ENCODE results near the gene CDH23.

CDH23 gene

DNA sequence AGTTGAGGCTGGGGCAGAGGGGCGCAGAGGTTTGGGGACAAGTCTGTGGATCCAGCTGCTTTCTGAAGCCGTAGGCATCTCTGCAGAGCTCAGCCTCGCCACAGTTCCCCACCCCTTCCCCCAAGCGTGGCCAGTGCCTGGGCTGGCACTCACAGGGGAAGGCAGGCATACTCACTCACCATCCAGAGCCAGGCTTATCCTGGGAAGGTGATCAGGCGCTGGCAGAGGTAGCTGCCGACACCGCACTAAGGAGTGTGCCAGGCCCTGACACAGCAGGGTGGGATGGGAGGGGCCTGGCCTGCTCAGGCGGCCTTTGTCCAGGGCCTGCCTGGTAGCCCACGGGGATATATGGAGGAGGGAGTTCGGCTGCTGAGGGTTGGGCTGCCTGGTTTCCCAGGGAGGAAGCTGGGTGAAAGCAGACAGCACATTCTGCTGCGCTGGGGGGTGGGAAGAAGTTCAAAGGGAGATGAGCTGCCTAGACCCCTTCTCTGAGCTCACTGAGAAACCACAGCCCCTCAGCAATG is 360.7 kb downstream of the CDH23 start:
- H3K9ac ChIP-seq (ENCODE audit: low read length), result no peak overlapping the region
- H3K4me1 ChIP-seq (ENCODE audit: insufficient read depth, low read length), result peaks cover 14% of the 10 kb centered on the region
- H3K27me3 ChIP-seq (ENCODE audit: control insufficient read depth in 1 of 2, insufficient read depth in 2 of 2, low read length in 2 of 2), result no peaks in the 10 kb centered on the region
- no peaks in the 10 kb centered on the region for H3K9me3 ChIP-seq (ENCODE audit: low read length)
- no peak overlapping the region for H3K4me3 ChIP-seq (ENCODE audit: low read depth in 1 of 2, low read length in 2 of 2)
- H3K36me3 ChIP-seq (ENCODE audit: insufficient read depth, low read length), result peaks cover 71% of the 10 kb centered on the region
- H3K27ac ChIP-seq (ENCODE audit: low read depth, low read length), result no peak overlapping the region

DNA sequence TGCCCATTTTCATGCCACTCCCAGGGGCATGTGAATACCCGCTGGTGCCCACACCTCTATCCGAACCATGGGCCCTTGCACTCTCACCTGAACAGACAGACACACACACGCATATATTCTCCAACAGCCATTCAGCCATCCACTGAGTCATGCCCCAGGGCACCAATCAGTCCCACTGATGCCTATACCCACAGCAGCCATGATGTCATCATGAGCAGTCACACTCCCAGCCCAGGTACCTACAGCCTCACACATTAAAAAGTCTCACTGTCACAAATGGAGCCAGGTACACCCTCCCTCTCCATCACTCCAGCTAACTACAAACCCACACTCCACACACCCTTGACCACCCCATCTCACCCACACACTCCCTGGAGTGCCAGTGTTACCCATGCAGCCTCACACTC is 364.4 kb downstream of the CDH23 start:
- Histone ChIP-seq H3K36me3 (ENCODE audit: insufficient read depth, low read length) (peaks cover 43% of the 10 kb centered on the region), H3K9ac (ENCODE audit: low read length) (no peak overlapping the region), H3K4me1 (ENCODE audit: insufficient read depth, low read length) (peaks cover 35% of the 10 kb centered on the region), H3K27me3 (ENCODE audit: control insufficient read depth in 1 of 2, insufficient read depth in 2 of 2, low read length in 2 of 2) (no peaks in the 10 kb centered on the region), H3K9me3 (ENCODE audit: low read length) (no peaks in the 10 kb centered on the region), H3K27ac (ENCODE audit: low read depth, low read length) (no peak overlapping the region), H3K4me3 (ENCODE audit: low read depth in 1 of 2, low read length in 2 of 2) (no peak overlapping the region)

DNA sequence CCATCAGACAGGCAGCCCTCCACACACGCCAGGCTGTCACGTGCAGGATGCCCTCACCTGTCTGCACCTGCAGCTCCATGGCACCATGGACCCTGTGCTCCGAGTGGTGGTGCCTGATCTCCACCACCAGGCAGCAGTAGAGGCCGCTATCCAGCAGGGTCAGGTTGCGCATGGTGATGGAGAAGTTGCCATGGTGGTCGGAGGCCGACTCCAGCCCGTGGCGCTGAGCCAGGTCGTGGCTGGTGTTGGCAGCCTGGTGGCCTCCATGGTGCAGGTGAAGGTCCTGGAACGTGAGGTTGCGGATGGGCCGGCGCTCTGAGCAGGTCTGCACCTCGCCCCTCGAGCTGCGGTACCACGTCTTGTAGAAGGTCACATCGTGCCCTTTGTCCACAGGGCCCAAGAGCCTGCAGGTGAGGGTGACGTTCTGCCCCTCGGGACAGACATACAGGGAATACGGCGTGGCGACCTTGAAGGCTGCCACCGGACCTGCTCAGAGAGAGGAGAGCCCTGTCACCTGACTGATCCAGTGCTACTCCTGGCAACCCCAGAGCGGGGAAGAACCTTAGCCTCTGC is 364.9 kb downstream of the CDH23 start:
- H3K27me3 ChIP-seq (ENCODE audit: control insufficient read depth in 1 of 2, insufficient read depth in 2 of 2, low read length in 2 of 2), result no peaks in the 10 kb centered on the region
- H3K27ac ChIP-seq (ENCODE audit: low read depth, low read length), result no peak overlapping the region
- no peaks in the 10 kb centered on the region for H3K9me3 ChIP-seq (ENCODE audit: low read length)
- no peak overlapping the region for H3K4me3 ChIP-seq (ENCODE audit: low read depth in 1 of 2, low read length in 2 of 2)
- no peak overlapping the region for H3K9ac ChIP-seq (ENCODE audit: low read length)
- peaks cover 40% of the 10 kb centered on the region for H3K4me1 ChIP-seq (ENCODE audit: insufficient read depth, low read length)
- peaks cover 39% of the 10 kb centered on the region for H3K36me3 ChIP-seq (ENCODE audit: insufficient read depth, low read length)

DNA sequence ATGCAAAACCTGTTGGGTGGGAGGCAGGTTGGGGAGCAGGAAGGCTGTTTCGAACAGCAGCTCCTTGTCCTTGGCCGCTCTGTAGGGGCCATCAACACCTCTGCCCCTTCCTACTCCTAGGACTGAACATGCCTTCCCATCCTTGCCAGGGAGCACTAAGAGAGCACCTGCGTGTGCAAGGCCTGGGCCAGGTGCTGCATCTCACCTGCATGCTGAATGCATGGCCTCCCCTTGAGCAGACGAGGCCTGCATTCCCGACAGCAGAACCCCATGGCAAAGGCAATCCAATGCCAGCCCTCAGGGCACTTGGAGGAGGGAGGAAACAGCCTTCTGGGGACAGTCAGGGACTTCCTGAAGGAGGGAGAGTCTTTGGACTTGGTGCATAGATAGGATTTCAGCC is 365.6 kb downstream of the CDH23 start:
- H3K4me3 ChIP-seq (ENCODE audit: low read depth in 1 of 2, low read length in 2 of 2), result no peak overlapping the region
- peaks cover 35% of the 10 kb centered on the region for H3K36me3 ChIP-seq (ENCODE audit: insufficient read depth, low read length)
- H3K4me1 ChIP-seq (ENCODE audit: insufficient read depth, low read length), result peaks cover 47% of the 10 kb centered on the region
- H3K9ac ChIP-seq (ENCODE audit: low read length), result no peak overlapping the region
- no peaks in the 10 kb centered on the region for H3K9me3 ChIP-seq (ENCODE audit: low read length)
- H3K27ac ChIP-seq (ENCODE audit: low read depth, low read length), result no peak overlapping the region
- no peaks in the 10 kb centered on the region for H3K27me3 ChIP-seq (ENCODE audit: control insufficient read depth in 1 of 2, insufficient read depth in 2 of 2, low read length in 2 of 2)

DNA sequence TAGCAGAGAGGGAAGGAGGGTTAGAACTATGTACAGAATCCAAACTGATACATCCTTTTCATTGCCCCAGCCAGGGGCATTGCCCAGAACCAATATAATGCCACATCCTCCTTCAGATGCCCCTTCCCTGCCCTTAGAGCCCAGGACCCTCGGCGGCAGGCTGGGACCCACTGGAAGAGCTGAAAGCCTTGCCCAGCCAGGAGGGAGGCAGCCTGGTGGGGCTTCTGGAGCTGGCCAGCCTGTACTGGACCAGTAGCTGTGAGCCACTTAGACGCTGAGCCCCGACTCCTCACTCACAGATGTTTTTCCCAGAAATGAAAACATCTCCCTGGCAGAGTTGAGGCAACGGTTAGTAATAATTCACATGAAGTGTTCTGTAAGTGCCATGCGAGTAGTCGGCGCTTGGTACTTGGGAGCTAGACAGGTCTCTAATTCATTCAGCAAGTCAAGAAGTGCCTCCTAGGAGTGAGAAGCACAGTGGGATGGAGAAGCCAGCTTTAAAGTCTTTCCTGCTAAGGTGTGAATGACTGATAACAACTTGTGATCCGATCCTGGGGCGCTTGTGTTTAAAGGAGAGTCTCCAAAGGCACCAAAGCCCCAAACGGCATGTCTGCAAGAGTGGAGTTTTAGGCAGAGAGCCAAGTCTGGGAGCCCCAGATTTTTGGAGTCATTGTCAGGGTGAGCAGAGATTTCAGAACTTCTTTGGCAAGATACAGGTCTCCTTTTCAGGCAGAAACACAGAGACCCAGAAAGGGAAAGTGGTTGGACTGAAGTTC is 366.8 kb downstream of the CDH23 start:
- Histone ChIP-seq H3K36me3 (ENCODE audit: insufficient read depth, low read length) (peaks cover 23% of the 10 kb centered on the region), H3K27me3 (ENCODE audit: control insufficient read depth in 1 of 2, insufficient read depth in 2 of 2, low read length in 2 of 2) (no peaks in the 10 kb centered on the region), H3K4me1 (ENCODE audit: insufficient read depth, low read length) (peaks cover 59% of the 10 kb centered on the region), H3K4me3 (ENCODE audit: low read depth in 1 of 2, low read length in 2 of 2) (no peak overlapping the region), H3K9ac (ENCODE audit: low read length) (no peak overlapping the region), H3K27ac (ENCODE audit: low read depth, low read length) (peak overlapping the region; percentile 12), H3K9me3 (ENCODE audit: low read length) (no peaks in the 10 kb centered on the region)

DNA sequence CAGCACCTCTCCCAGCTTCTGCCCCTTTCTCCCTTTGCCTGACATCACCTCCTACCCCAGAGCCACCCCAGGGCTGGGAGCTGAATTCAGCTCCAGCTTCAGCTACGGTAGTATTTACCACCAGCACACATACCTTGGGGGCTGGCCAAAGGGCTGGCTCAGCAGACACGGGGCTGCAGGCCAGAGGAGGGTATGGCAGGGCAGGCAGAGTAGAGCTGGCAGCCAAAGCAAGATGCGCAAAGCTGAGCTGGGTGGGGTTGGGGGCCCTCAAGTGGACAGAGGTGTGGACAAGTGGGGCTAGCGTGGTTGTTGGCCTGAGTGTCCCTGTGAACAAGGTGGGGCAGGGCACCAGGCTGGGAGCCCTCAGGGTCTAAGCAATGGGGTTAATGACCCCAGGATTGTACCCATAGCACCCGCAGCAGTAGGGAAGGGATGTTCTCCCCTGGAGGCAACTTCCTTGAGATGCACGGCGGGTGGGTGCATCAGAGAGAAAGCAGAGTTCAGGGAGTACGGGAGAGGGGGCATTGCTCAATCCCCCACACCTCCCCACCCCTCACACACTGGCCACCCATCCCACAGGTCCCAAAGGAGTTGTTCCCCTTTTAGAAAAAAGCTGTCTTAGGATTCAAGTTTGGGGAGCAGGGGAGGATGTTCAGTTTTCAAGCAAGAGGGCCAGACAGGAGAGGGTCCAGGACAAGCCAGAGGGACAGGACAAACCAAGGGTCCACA is 368.6 kb downstream of the CDH23 start:
- Histone ChIP-seq H3K27me3 (ENCODE audit: control insufficient read depth in 1 of 2, insufficient read depth in 2 of 2, low read length in 2 of 2) (no peaks in the 10 kb centered on the region), H3K27ac (ENCODE audit: low read depth, low read length) (peak overlapping the region; percentile 69), H3K9ac (ENCODE audit: low read length) (no peak overlapping the region), H3K4me3 (ENCODE audit: low read depth in 1 of 2, low read length in 2 of 2) (no peak overlapping the region), H3K36me3 (ENCODE audit: insufficient read depth, low read length) (peaks cover 18% of the 10 kb centered on the region), H3K9me3 (ENCODE audit: low read length) (no peaks in the 10 kb centered on the region), H3K4me1 (ENCODE audit: insufficient read depth, low read length) (peaks cover 73% of the 10 kb centered on the region)

DNA sequence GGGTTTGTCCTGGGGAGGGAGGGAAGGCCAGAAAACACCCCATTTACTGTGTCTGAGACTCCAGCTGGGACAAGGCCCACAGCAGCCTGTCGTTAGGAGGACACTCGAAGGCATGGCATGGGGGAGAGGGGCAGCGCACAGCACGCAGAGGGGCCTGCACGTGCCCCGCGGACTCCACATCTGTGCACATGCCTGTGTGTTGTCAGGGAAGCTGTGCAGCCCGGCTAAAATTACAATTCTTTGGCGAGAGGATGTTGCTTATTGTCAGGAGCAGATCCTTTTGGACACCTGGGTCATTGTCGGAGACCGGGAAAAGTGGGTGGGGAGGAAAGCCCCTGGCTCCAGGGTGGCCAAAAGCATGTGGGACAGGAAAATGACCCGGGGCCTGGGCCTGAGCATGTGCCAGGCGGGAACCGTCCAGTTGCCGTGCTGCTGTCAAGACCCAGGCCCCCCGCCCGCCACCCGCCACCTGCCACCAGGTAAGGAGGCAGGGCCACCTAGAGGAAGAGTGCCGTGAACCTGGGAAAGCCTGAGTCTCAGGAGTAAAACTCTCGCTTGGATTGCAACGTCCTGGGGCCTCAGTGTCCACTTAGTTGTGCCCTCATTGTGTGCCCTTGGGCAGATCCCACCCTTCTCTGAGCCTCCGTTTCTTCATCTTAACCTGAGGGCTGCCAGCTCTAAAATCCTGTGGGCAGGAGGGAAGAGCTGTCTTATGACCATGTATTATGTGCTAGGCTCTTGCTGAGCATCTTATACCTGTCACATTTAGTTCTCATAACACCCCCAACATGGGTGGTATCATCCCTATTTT is 369.4 kb downstream of the CDH23 start:
- Histone ChIP-seq H3K9ac (ENCODE audit: low read length) (no peak overlapping the region), H3K9me3 (ENCODE audit: low read length) (no peaks in the 10 kb centered on the region)

DNA sequence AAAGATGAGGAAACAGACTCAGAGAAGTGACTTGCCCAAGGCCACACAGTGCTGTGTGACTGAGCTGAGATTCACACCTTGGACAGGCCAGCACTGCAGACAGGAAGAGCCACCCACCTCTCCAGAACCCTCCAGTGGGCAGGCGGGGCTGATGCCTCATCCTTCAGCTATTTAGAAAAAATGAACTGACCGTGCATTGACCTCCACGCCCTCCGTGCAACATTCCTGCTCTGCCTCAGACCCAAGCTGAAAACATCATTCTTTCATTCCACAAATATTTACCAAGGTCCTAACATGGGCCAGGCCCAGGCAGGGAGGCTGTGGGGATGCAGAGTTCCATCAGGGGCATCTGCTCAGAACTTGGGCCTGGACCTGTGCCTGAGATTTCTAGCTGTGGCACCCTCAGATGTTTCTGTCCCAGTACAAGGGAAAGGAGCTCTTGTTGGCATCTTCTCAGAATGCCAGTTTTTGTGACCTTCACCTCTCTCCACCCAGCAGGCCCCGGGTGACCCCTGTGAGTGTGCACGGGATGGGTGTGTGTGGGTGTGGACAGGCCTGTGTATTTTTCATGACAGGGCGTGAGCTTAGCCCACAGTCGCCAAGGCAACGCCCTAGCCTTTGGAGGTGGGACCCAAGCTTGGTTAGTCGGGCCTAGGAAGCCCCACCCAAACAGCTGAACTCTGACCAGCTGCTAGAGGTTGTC is 370.1 kb downstream of the CDH23 start:
- Histone ChIP-seq H3K4me3 (ENCODE audit: low read depth in 1 of 2, low read length in 2 of 2) (no peak overlapping the region), H3K27ac (ENCODE audit: low read depth, low read length) (peak overlapping the region; percentile 69), H3K36me3 (ENCODE audit: insufficient read depth, low read length) (peaks cover 3% of the 10 kb centered on the region), H3K4me1 (ENCODE audit: insufficient read depth, low read length) (peaks cover 89% of the 10 kb centered on the region), H3K27me3 (ENCODE audit: control insufficient read depth in 1 of 2, insufficient read depth in 2 of 2, low read length in 2 of 2) (no peaks in the 10 kb centered on the region), H3K9ac (ENCODE audit: low read length) (no peak overlapping the region), H3K9me3 (ENCODE audit: low read length) (no peaks in the 10 kb centered on the region)

More for the DNA sequence above, 369.4 kb downstream of the CDH23 start:
- H3K4me3 ChIP-seq (ENCODE audit: low read depth in 1 of 2, low read length in 2 of 2), result no peak overlapping the region
- peak overlapping the region; percentile 69 for H3K27ac ChIP-seq (ENCODE audit: low read depth, low read length)
- H3K27me3 ChIP-seq (ENCODE audit: control insufficient read depth in 1 of 2, insufficient read depth in 2 of 2, low read length in 2 of 2), result no peaks in the 10 kb centered on the region
- peaks cover 81% of the 10 kb centered on the region for H3K4me1 ChIP-seq (ENCODE audit: insufficient read depth, low read length)
- H3K36me3 ChIP-seq (ENCODE audit: insufficient read depth, low read length), result peaks cover 10% of the 10 kb centered on the region

DNA sequence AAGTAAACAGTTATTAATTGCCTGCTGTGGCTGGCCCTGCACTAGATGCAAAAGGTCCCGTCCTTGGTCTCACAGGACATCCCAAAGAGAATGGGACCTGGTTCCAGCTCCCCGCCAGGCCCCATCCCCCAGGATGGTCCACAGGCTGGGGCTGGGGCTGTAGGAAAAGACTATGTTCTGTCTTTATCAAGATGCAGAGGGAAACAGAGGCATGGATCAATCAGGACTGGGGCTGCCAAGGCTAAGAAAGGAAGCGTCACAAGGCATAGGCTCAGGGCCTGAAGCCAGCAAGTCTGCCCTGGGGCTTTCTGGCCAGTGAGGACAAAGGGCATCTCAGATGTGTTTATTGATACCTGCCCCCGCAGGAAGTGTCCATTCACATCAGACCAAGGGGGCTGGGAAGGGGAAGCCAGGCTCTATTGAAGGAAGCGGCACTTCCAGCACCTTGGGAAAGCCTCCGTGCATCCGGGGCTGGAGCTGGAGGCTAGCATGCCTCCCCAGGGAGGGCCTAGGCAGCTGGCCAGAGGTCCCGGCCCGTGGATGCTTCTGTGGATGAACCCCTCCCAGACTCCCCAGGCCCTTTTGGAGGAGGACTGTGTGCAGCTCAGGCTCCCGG is 370.8 kb downstream of the CDH23 start:
- Histone ChIP-seq H3K27ac (ENCODE audit: low read depth, low read length) (peak overlapping the region; percentile 41), H3K9ac (ENCODE audit: low read length) (no peak overlapping the region), H3K4me1 (ENCODE audit: insufficient read depth, low read length) (peaks cover 95% of the 10 kb centered on the region), H3K9me3 (ENCODE audit: low read length) (no peaks in the 10 kb centered on the region), H3K36me3 (ENCODE audit: insufficient read depth, low read length) (no peaks in the 10 kb centered on the region), H3K4me3 (ENCODE audit: low read depth in 1 of 2, low read length in 2 of 2) (no peak overlapping the region), H3K27me3 (ENCODE audit: control insufficient read depth in 1 of 2, insufficient read depth in 2 of 2, low read length in 2 of 2) (no peaks in the 10 kb centered on the region)

DNA sequence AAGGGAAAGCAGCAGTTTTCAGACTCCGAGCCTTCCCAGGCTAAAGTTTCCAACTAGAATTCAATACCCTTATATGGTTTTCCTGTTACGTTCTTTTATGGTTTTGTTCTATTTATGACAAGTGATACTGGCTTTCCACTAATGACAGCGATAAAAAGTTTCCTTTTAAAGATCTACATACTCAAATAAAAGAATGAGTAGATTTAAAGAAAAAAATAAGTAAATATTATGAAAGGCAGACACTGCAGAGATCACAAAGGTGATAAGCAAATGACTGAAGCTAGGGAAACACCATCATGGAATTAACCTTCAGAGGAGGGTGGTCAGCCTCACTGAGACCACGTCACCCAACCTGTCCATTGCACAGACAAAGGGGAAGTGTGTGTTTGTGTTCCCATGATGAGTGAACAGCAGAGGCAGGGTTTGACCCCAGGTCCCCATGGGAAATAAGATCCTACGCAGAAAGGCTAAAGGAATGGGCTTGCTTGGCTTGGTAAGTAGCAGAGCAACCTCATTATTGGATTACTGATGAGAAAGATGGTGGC is 372.6 kb downstream of the CDH23 start:
- Histone ChIP-seq H3K36me3 (ENCODE audit: insufficient read depth, low read length) (no peaks in the 10 kb centered on the region), H3K27ac (ENCODE audit: low read depth, low read length) (peak overlapping the region; percentile 79), H3K4me3 (ENCODE audit: low read depth in 1 of 2, low read length in 2 of 2) (peak overlapping the region in 1 of 2 donors; percentile 36), H3K9me3 (ENCODE audit: low read length) (no peaks in the 10 kb centered on the region), H3K4me1 (ENCODE audit: insufficient read depth, low read length) (peaks cover 90% of the 10 kb centered on the region), H3K27me3 (ENCODE audit: control insufficient read depth in 1 of 2, insufficient read depth in 2 of 2, low read length in 2 of 2) (no peaks in the 10 kb centered on the region), H3K9ac (ENCODE audit: low read length) (no peak overlapping the region)
